Cortex of kidney (tissue), 1 donor: ENCODE data around the gene SGPL1.
"Not testable (repeated sequence)": the region's sequence is repeated elsewhere in the genome, so short reads cannot be mapped to it uniquely, and the experiment has no call there.

Experiments used
- DNase-seq: peaks from one replicate; lab custom pipeline; 2025; lab: John Stamatoyannopoulos, UW

The SGPL1 gene

GRCh38 chr10:70843776-70844489 lies 28.2 kb downstream of the SGPL1 start:
- no peak for DNase-seq

- no peak for DNase-seq
Measured at GRCh38 chr10:70845256-70845655, 29.5 kb downstream of the SGPL1 start.

- DNase-seq = no peak
Measured at GRCh38 chr10:70845816-70846215, 30.1 kb downstream of the SGPL1 start.

GRCh38 chr10:70846795-70847194 lies 31.0 kb downstream of the SGPL1 start:
- DNase-seq = no peak

GRCh38 chr10:70847659-70848360 lies 32.1 kb downstream of the SGPL1 start:
- DNase-seq = no peak

GRCh38 chr10:70849582-70850016 lies 33.9 kb downstream of the SGPL1 start:
- DNase-seq = no peak

GRCh38 chr10:70850097-70850496 lies 34.3 kb downstream of the SGPL1 start:
- no peak for DNase-seq

- DNase-seq = no peak
Measured at GRCh38 chr10:70851597-70852475, 36.1 kb downstream of the SGPL1 start.

GRCh38 chr10:70853038-70853437 lies 37.3 kb downstream of the SGPL1 start:
- no peak for DNase-seq

GRCh38 chr10:70853457-70853856 lies 37.7 kb downstream of the SGPL1 start:
- no peak for DNase-seq

GRCh38 chr10:70856454-70856853 lies 40.7 kb downstream of the SGPL1 start:
- no peak for DNase-seq

GRCh38 chr10:70858759-70859158 lies 43.0 kb downstream of the SGPL1 start:
- no peak for DNase-seq

GRCh38 chr10:70861495-70862197 lies 45.9 kb downstream of the SGPL1 start:
- DNase-seq = not testable (repeated sequence)

- DNase-seq = no peak
Measured at GRCh38 chr10:70863470-70864160, 47.9 kb downstream of the SGPL1 start.

GRCh38 chr10:70864935-70865334 lies 49.2 kb downstream of the SGPL1 start:
- DNase-seq = no peak

- no peak for DNase-seq
Measured at GRCh38 chr10:70866424-70866823, 50.7 kb downstream of the SGPL1 start.

GRCh38 chr10:70872291-70872690 lies 56.5 kb downstream of the SGPL1 start:
- DNase-seq = no peak

- DNase-seq = no peak
Measured at GRCh38 chr10:70874061-70874460, 58.3 kb downstream of the SGPL1 start.

GRCh38 chr10:70879207-70879606 lies 63.5 kb downstream of the SGPL1 start:
- no peak for DNase-seq

GRCh38 chr10:70880077-70880534 lies 64.4 kb downstream of the SGPL1 start:
- no peak for DNase-seq

GRCh38 chr10:70884741-70885140 lies 69.0 kb downstream of the SGPL1 start:
- DNase-seq = no peak
